Measurements from ENCODE around the gene CDK5RAP1. TPM values are rescaled to one million over a fixed set of nuclear protein-coding genes. Genes with fewer than 3 reads are reported as not detected.

Gene CDK5RAP1, protein sequence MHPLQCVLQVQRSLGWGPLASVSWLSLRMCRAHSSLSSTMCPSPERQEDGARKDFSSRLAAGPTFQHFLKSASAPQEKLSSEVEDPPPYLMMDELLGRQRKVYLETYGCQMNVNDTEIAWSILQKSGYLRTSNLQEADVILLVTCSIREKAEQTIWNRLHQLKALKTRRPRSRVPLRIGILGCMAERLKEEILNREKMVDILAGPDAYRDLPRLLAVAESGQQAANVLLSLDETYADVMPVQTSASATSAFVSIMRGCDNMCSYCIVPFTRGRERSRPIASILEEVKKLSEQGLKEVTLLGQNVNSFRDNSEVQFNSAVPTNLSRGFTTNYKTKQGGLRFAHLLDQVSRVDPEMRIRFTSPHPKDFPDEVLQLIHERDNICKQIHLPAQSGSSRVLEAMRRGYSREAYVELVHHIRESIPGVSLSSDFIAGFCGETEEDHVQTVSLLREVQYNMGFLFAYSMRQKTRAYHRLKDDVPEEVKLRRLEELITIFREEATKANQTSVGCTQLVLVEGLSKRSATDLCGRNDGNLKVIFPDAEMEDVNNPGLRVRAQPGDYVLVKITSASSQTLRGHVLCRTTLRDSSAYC
- 12.9 TPM for polyA plus RNA-seq (2013, experiment 1 of 2)
- 12.4 TPM for polyA plus RNA-seq (2013, experiment 2 of 2)

DNA sequence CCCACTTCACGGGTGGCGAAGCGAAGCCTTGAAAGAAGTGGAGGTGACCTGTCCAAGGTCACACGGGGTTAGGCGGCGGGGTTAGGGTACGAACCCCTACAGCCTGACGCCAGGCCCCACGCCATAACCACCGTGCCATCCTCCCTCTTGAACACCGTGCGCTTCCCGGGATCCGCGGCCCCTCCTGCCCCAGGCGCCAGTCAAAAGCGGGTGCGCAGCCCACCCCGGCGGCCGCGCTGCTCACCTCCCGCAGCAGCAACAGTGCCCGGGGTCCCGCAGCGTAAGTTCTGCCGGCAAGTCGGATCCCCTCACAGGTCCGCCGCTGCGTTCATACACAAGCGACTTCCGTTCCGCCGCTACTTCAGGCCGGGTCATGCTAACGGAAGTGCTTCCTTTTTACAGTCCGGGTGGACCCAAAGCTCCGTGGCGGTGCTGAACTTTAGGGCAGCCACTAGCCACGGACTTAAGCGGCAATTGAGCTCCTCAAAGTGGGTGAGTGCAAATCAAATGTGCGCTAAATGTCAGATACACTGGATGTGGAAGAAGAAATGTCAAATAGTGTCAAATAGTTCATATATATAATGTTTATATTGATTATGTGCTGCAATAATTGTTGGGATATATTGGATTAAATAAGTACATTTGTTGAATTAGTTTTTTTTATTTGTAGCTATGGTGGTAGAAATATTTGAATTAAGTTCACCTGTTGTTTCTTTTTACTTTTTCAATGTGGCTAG, at the start of gene CDK5RAP1:
TSS of gene CDK5RAP1 (minus strand) at position 336 of the 737 bp plus-strand sequence. CDS start 4,455 bp downstream, outside the sequence.
- Histone ChIP-seq H2BK12ac (ENCODE audit: low read length in 2 of 2) (peak within 1 kb of the TSS; percentile 3 to 54), H2BK5ac (ENCODE audit: low read depth, low read length, poor library complexity, severe bottlenecking) (no peak within 1 kb of the TSS), H4K91ac (ENCODE audit: low read length) (peak within 1 kb of the TSS; percentile 23), H3K23ac (ENCODE audit: low read length in 2 of 2) (peak within 1 kb of the TSS in 1 of 2 experiments; percentile 54), H3K4me2 (ENCODE audit: low read length, poor library complexity, severe bottlenecking) (peak within 1 kb of the TSS; percentile 93), H2AFZ (ENCODE audit: low read depth, low read length) (peak within 1 kb of the TSS; percentile 91), H2AK5ac (ENCODE audit: low read length, severe bottlenecking) (no peak within 1 kb of the TSS), H3K14ac (ENCODE audit: low read length in 2 of 2) (peak within 1 kb of the TSS in 1 of 2 experiments; percentile 23), H3K9me3 (ENCODE audit: control insufficient read depth, low read length) (no peaks in the 10 kb centered on the region), H3K18ac (ENCODE audit: low read depth in 1 of 2, low read length in 2 of 2) (peak within 1 kb of the TSS; percentile 34 to 70), H2BK15ac (ENCODE audit: low read depth, poor library complexity, severe bottlenecking) (no peak within 1 kb of the TSS), H3K9ac (ENCODE audit: low read length) (peak within 1 kb of the TSS; percentile 95), H3K4ac (ENCODE audit: low read depth in 1 of 2, low read length in 2 of 2) (peak within 1 kb of the TSS; percentile 45 to 73), H3K36me3 (ENCODE audit: control insufficient read depth in 1 of 2, insufficient read depth in 2 of 2, low read depth in 1 of 2, low read length in 2 of 2) (peaks cover 3 to 24% of the 10 kb centered on the region in 2 experiments), H3K27ac (ENCODE audit: low read length, poor library complexity, severe bottlenecking) (peak within 1 kb of the TSS; percentile 9), H2BK120ac (ENCODE audit: low read depth, low read length) (peak within 1 kb of the TSS; percentile 39), H3K4me1 (ENCODE audit: control insufficient read depth, insufficient read depth, low read depth, low read length) (peaks cover 12% of the 10 kb centered on the region), H3K79me1 (replicated peaks; ENCODE audit: low read length, poor library complexity, severe bottlenecking) (peaks cover 40% of the 10 kb centered on the region), H4K8ac (ENCODE audit: low read length) (peak within 1 kb of the TSS; percentile 90), H3K4me3 (ENCODE audit: insufficient read depth in 1 of 2, low read depth in 1 of 2, low read length in 2 of 2) (peak within 1 kb of the TSS; percentile 83 to 99), H3K27me3 (ENCODE audit: control insufficient read depth in 1 of 2, insufficient read depth in 1 of 2, low read length in 2 of 2) (no peaks in the 10 kb centered on the region)
- WGBS = under 1% methylated on average over 43 of the region's 43 CpGs
- peak; percentile 93 for DNase-seq

DNA sequence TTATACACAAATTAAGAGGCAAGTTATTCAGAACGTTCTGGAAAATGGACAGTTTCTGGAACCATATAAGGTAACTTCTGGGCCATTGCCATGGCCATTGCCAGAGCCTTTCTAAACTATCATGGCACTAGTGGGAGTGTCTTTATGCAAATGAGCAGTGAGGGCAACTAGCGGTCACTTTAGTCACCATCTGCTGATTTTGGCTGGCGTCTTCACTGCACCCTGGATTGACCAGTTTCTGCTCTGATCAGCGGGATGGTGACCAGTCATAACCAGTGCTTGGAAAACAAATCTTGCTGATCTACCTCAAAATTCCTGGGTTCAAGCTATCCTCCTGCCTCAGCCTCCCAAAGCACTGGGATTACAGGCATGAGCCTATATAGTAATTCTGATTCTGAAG, 49.5 kb upstream of the CDK5RAP1 start:
- H3K4me2 ChIP-seq (ENCODE audit: low read length, poor library complexity, severe bottlenecking) = no peak overlapping the region
- H3K27ac ChIP-seq (ENCODE audit: low read length, poor library complexity, severe bottlenecking) = no peak overlapping the region
- no peaks in the 10 kb centered on the region for H3K36me3 ChIP-seq (ENCODE audit: control insufficient read depth in 1 of 2, insufficient read depth in 2 of 2, low read depth in 1 of 2, low read length in 2 of 2)
- H2BK12ac ChIP-seq (ENCODE audit: low read length in 2 of 2) = no peak overlapping the region
- no peak overlapping the region for H4K91ac ChIP-seq (ENCODE audit: low read length)
- H3K14ac ChIP-seq (ENCODE audit: low read length in 2 of 2) = no peak overlapping the region
- no peaks in the 10 kb centered on the region for H3K9me3 ChIP-seq (ENCODE audit: control insufficient read depth, low read length)
- no peak overlapping the region for H2BK15ac ChIP-seq (ENCODE audit: low read depth, poor library complexity, severe bottlenecking)
- H2BK5ac ChIP-seq (ENCODE audit: low read depth, low read length, poor library complexity, severe bottlenecking) = no peak overlapping the region
- no peak overlapping the region for H3K4ac ChIP-seq (ENCODE audit: low read depth in 1 of 2, low read length in 2 of 2)
- H2AK5ac ChIP-seq (ENCODE audit: low read length, severe bottlenecking) = no peak overlapping the region
- H3K27me3 ChIP-seq (ENCODE audit: control insufficient read depth in 1 of 2, insufficient read depth in 1 of 2, low read length in 2 of 2) = no peaks in the 10 kb centered on the region
- WGBS = 88% methylated on average over 4 of the region's 4 CpGs
- no peak overlapping the region for H3K9ac ChIP-seq (ENCODE audit: low read length)
- no peaks in the 10 kb centered on the region for H3K4me1 ChIP-seq (ENCODE audit: control insufficient read depth, insufficient read depth, low read depth, low read length)
- H2AFZ ChIP-seq (ENCODE audit: low read depth, low read length) = no peak overlapping the region
- H3K18ac ChIP-seq (ENCODE audit: low read depth in 1 of 2, low read length in 2 of 2) = no peak overlapping the region
- no peaks in the 10 kb centered on the region for H3K79me1 ChIP-seq (replicated peaks; ENCODE audit: low read length, poor library complexity, severe bottlenecking)
- no peak overlapping the region for H3K4me3 ChIP-seq (ENCODE audit: insufficient read depth in 1 of 2, low read depth in 1 of 2, low read length in 2 of 2)
- no peak overlapping the region for H2BK120ac ChIP-seq (ENCODE audit: low read depth, low read length)
- H4K8ac ChIP-seq (ENCODE audit: low read length) = no peak overlapping the region
- H3K23ac ChIP-seq (ENCODE audit: low read length in 2 of 2) = no peak overlapping the region
- no peak for DNase-seq

DNA sequence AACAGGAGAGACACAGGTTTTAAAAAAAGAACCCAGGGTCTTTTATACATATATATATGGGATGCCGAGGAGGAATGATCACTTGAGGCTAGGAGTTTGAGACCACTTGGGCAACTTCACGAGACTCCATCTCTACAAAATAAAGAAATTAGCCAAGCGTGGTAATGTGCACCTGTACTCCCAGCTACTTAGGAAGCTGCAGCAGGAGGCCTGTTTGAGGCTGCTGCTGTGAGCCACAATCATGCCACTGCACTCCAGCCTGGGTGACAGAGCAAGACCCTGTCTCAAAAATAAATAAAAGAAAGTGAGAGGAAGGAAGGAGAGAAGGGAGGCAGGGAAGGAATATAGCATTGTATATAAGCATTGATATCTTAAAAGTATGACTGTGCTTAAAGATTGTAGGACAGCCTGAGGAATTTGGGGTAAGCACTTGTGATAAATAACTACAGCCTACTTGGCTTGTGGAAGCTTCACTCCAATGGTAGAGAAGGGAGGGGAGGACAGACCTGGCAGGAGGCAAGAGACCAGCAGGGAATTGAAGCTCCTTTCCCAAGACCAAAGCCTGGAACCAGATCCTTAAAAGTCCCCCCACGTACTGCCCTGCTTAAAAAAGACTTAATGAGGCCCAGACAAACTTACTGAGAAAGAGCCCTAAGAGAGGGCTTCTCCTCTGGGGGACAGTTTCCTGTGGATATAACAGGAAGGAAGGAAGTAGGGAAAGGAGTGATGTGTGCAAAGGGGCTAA, 44.7 kb upstream of the CDK5RAP1 start:
- Histone ChIP-seq H4K8ac (ENCODE audit: low read length) (no peak overlapping the region), H3K9me3 (ENCODE audit: control insufficient read depth, low read length) (no peaks in the 10 kb centered on the region), H2AK5ac (ENCODE audit: low read length, severe bottlenecking) (no peak overlapping the region), H2BK120ac (ENCODE audit: low read depth, low read length) (no peak overlapping the region), H2BK12ac (ENCODE audit: low read length in 2 of 2) (no peak overlapping the region), H3K79me1 (replicated peaks; ENCODE audit: low read length, poor library complexity, severe bottlenecking) (no peaks in the 10 kb centered on the region), H3K27ac (ENCODE audit: low read length, poor library complexity, severe bottlenecking) (no peak overlapping the region), H3K4me2 (ENCODE audit: low read length, poor library complexity, severe bottlenecking) (peak overlapping the region; percentile 14), H3K4me3 (ENCODE audit: insufficient read depth in 1 of 2, low read depth in 1 of 2, low read length in 2 of 2) (no peak overlapping the region), H2AFZ (ENCODE audit: low read depth, low read length) (no peak overlapping the region), H3K27me3 (ENCODE audit: control insufficient read depth in 1 of 2, insufficient read depth in 1 of 2, low read length in 2 of 2) (no peaks in the 10 kb centered on the region), H3K9ac (ENCODE audit: low read length) (no peak overlapping the region), H4K91ac (ENCODE audit: low read length) (no peak overlapping the region), H3K18ac (ENCODE audit: low read depth in 1 of 2, low read length in 2 of 2) (no peak overlapping the region), H2BK5ac (ENCODE audit: low read depth, low read length, poor library complexity, severe bottlenecking) (no peak overlapping the region), H3K36me3 (ENCODE audit: control insufficient read depth in 1 of 2, insufficient read depth in 2 of 2, low read depth in 1 of 2, low read length in 2 of 2) (no peaks in the 10 kb centered on the region), H3K4ac (ENCODE audit: low read depth in 1 of 2, low read length in 2 of 2) (no peak overlapping the region), H3K4me1 (ENCODE audit: control insufficient read depth, insufficient read depth, low read depth, low read length) (peaks cover 15% of the 10 kb centered on the region), H2BK15ac (ENCODE audit: low read depth, poor library complexity, severe bottlenecking) (no peak overlapping the region), H3K23ac (ENCODE audit: low read length in 2 of 2) (no peak overlapping the region), H3K14ac (ENCODE audit: low read length in 2 of 2) (no peak overlapping the region)
- 98% methylated on average over 2 of the region's 4 CpGs for WGBS
- no peak for DNase-seq
